K562 (cell line): ENCODE data around the gene CHPF. TPM values are rescaled to one million over a fixed set of nuclear protein-coding genes. Genes with fewer than 3 reads are reported as not detected.

Experiments used
- ATAC-seq: fragments of 200-7000 bp; cut with Tn5 transposase; 3 replicates; pipeline ENCODE4 v1.9.1; 2020; ENCODE audit warnings: moderate library complexity
- BruUV-seq: library from RNA; stranded (reverse); fragments of 400-500 nt; replicated peaks from 2 replicates; lab custom pipeline; 2021; lab: Mats Ljungman, UMichigan
- CTCF ChIA-PET: fragments of 300-600 bp; formaldehyde crosslinking; extraction: SDS; loops from one replicate; lab custom pipeline; 2021; ENCODE audit warnings: low intra/inter-chr PET ratio; lab: Yijun Ruan, JAX
- POLR2A ChIA-PET: fragments of 300-600, 350-650 bp; sonication (Branson Sonifier 250); formaldehyde crosslinking; extraction: SDS; loops from one replicate; lab custom pipeline; 2021; ENCODE audit warnings: antibody characterized with exemption, inconsistent platforms; lab: Yijun Ruan, JAX
- DNase-seq, 4 experiments: peaks; one replicate each; pipeline versions ENCODE4 v3.0.0 to v3.0.0-alpha.2; 2011 to 2018; ENCODE audit warnings: low spot score in 3 of 4, mixed read lengths in 3 of 4; ENCODE audit errors: extremely low read depth in 1 of 4
- FAIRE-seq: peaks from 2 replicates; lab custom pipeline; 2011; peaks lifted over from hg19 to GRCh38; lab: Jason Lieb, UNC
- H2AFZ ChIP-seq: 2 replicates; pipeline ENCODE4 v1.6.0; 2011; ENCODE audit warnings: low read depth, low read length, control low read depth, inconsistent platforms
- H3K27ac ChIP-seq: fragments of 200-600 bp; 3 replicates; pipeline ENCODE4 v1.8.0; 2011; ENCODE audit warnings: low read depth, mild to moderate bottlenecking, control low read depth, inconsistent platforms, low read length, moderate library complexity, mixed read lengths; ENCODE audit errors: extremely low read depth
- H3K27me3 ChIP-seq, 2 experiments: fragments of 300-600 bp in 1 of 2; 2 replicates in 1 of 2; 3 replicates in 1 of 2; pipeline versions ENCODE4 v1.6.0 to v1.8.0; 2011; ENCODE audit warnings: inconsistent platforms in 2 of 2, low read length in 2 of 2, mild to moderate bottlenecking in 1 of 2, mixed read lengths in 1 of 2, moderate library complexity in 1 of 2; ENCODE audit not compliant: control insufficient read depth in 2 of 2, insufficient read depth in 2 of 2
- H3K36me3 ChIP-seq: fragments of 300-600 bp; 3 replicates; pipeline ENCODE4 v1.8.0; 2011; ENCODE audit warnings: mild to moderate bottlenecking, low read length, inconsistent platforms; ENCODE audit not compliant: control insufficient read depth, insufficient read depth
- H3K4me1 ChIP-seq, 2 experiments: fragments of 200-600 bp in 1 of 2; replicated peaks in 1 of 2; 2 replicates in 1 of 2; 3 replicates in 1 of 2; pipeline versions ENCODE4 v1.5.1 to v1.8.0; 2011; ENCODE audit warnings: inconsistent platforms in 2 of 2, low read length in 2 of 2, mild to moderate bottlenecking in 1 of 2, mixed read lengths in 1 of 2, moderate library complexity in 1 of 2; ENCODE audit not compliant: control insufficient read depth in 2 of 2, insufficient read depth in 2 of 2
- H3K4me2 ChIP-seq: 2 replicates; pipeline ENCODE4 v1.6.1; 2011; ENCODE audit warnings: low read length, control low read depth, inconsistent platforms, mixed read lengths; ENCODE audit not compliant: insufficient read depth
- H3K4me3 ChIP-seq: fragments of 200-600 bp; sonication (generic), shearing (Covaris generic); 2 replicates; pipeline ENCODE4 v1.5.1; 2016; ENCODE audit warnings: control low read depth, inconsistent platforms
- H3K79me2 ChIP-seq: fragments of 200-600 bp; 3 replicates; pipeline ENCODE4 v1.8.0; 2011; ENCODE audit warnings: low read length, inconsistent platforms; ENCODE audit not compliant: control insufficient read depth, insufficient read depth
- H3K9ac ChIP-seq, 2 experiments: 2 replicates each; pipeline versions ENCODE4 v1.6.0 to v1.6.1; 2011; ENCODE audit warnings: low read depth in 2 of 2, low read length in 2 of 2, control low read depth in 1 of 2, inconsistent platforms in 1 of 2, mild to moderate bottlenecking in 1 of 2, mixed read lengths in 1 of 2; ENCODE audit not compliant: insufficient read depth in 1 of 2
- H3K9me1 ChIP-seq: one replicate; pipeline ENCODE4 v1.6.0; 2011; ENCODE audit warnings: inconsistent platforms, mild to moderate bottlenecking, low read length, moderate library complexity; ENCODE audit not compliant: control insufficient read depth, insufficient read depth
- H3K9me3 ChIP-seq: replicated peaks from 2 replicates; pipeline ENCODE4 v1.5.1; 2011; ENCODE audit warnings: low read depth, low read length, inconsistent platforms; ENCODE audit not compliant: control insufficient read depth, insufficient read depth
- H4K20me1 ChIP-seq: replicated peaks from 2 replicates; pipeline ENCODE4 v1.6.1; 2011; ENCODE audit warnings: low read length, inconsistent platforms, mixed read lengths; ENCODE audit not compliant: control insufficient read depth, insufficient read depth
- ATF1 ChIP-seq, 2 experiments: fragments of 450-650 bp in 1 of 2; IDR thresholded peaks; 2 replicates each; pipeline ENCODE4 v1.6.1; 2016; ENCODE audit warnings: missing compliant biosample characterization in 1 of 2, missing genetic modification characterization in 1 of 2
- BDP1 ChIP-seq: IDR thresholded peaks from 3 replicates; pipeline ENCODE4 v1.6.1; 2011; ENCODE audit not compliant: insufficient read length, insufficient read depth
- CEBPB ChIP-seq: fragments of 450-650 bp; IDR thresholded peaks from 2 replicates; pipeline ENCODE4 v1.6.1; 2016; ENCODE audit warnings: missing genetic modification characterization, missing compliant biosample characterization
- ETV6 ChIP-seq, 3 experiments: fragments of 150-350 bp in 1 of 3; sonication (generic) in 1 of 3; formaldehyde crosslinking in 1 of 3; IDR thresholded peaks; 2 replicates each; pipeline versions ENCODE4 v1.6.1 to v1.8.0; 2014 to 2022; ENCODE audit warnings: borderline replicate concordance in 2 of 3, low read depth in 2 of 3, antibody characterized with exemption in 1 of 3, low read length in 1 of 3, mild to moderate bottlenecking in 1 of 3, missing genetic modification reagents in 1 of 3
- NUFIP1 ChIP-seq: fragments of 450-650 bp; IDR thresholded peaks from 2 replicates; pipeline ENCODE4 v1.6.1; 2018; ENCODE audit not compliant: partially characterized antibody
- PHB ChIP-seq: fragments of 250-450 bp; sonication (Bioruptor Pico); IDR thresholded peaks from 2 replicates; pipeline ENCODE4 v1.5.0; 2021
- PHTF2 ChIP-seq: fragments of 250-450 bp; sonication (Bioruptor Pico); IDR thresholded peaks from 2 replicates; pipeline ENCODE4 v1.5.0; 2021; ENCODE audit warnings: mild to moderate bottlenecking
- SAP30 ChIP-seq: fragments of 200-600 bp; sonication (generic); IDR thresholded peaks from 2 replicates; pipeline ENCODE4 v1.6.1; 2012; ENCODE audit warnings: borderline replicate concordance, low read depth, mild to moderate bottlenecking, moderate library complexity, low read length, control low read depth, inconsistent platforms; ENCODE audit not compliant: insufficient read depth, poor library complexity, severe bottlenecking
- SPI1 ChIP-seq: IDR thresholded peaks from 2 replicates; pipeline ENCODE4 v1.6.1; 2011; ENCODE audit warnings: low read depth, low read length, control low read depth, borderline replicate concordance
- TBP ChIP-seq: optimal IDR thresholded peaks from 2 replicates; pipeline ENCODE3; 2011; ENCODE audit warnings: low read depth, low read length, improper control_type of control experiment
- ZBTB34 ChIP-seq: fragments of 250-450 bp; sonication (Bioruptor Pico); IDR thresholded peaks from 2 replicates; pipeline ENCODE4 v1.8.0; 2021; ENCODE audit warnings: mild to moderate bottlenecking, moderate library complexity
- ZNF124 ChIP-seq: sonication (generic); formaldehyde crosslinking; IDR thresholded peaks from 2 replicates; pipeline ENCODE4 v1.8.1; 2022; ENCODE audit warnings: missing genetic modification reagents
- ZNF316 ChIP-seq: fragments of 450-650 bp; IDR thresholded peaks from 2 replicates; pipeline ENCODE4 v1.6.1; 2016
- ZNF695 ChIP-seq: fragments of 450-650 bp; formaldehyde crosslinking; IDR thresholded peaks from 2 replicates; pipeline ENCODE4 v1.4.0; 2020; ENCODE audit warnings: mild to moderate bottlenecking, moderate library complexity
- WGBS: fragments of 100-300 bp; shearing (Covaris generic); methylation state at CpG from one replicate; pipeline ENCODE4 v1.1.6; 2016; ENCODE audit warnings: low coverage, mixed read lengths; ENCODE audit not compliant: insufficient coverage; ENCODE audit errors: missing lambda C conversion rate; 5-methylcytosine and 5-hydroxymethylcytosine counted together
- in situ Hi-C: fragments of 300-500 bp; cut with MboI; formaldehyde crosslinking; loops from 4 replicates; pipeline ENCODE4 v1.15.0; 2018; ENCODE audit warnings: inconsistent platforms, mixed read lengths
- intact Hi-C: fragments of 100-400 bp; cut with micrococcal nuclease; formaldehyde crosslinking; loops from 2 replicates; pipeline ENCODE4 v1.14.2; 2022
- polyA plus RNA-seq, 8 experiments: library from polyadenylated mRNA; depleted of rRNA in 4 of 8; stranded (reverse) in 5 of 8; unstranded in 3 of 8; fragments of >200 nt; fragmentation: Nextera tagmentation in 2 of 8; fragmentation: Illumina TruSeq in 1 of 8; extraction: Ambion mirVana in 2 of 8; extraction: Trizol in 1 of 8; gene quantifications; 2 replicates each; pipeline versions ENCODE4 v1.2.1 to v1.2.3, GENCODE V29; 2011 to 2014; ENCODE audit warnings: inconsistent platforms in 1 of 8, missing spikeins in 1 of 8
- total RNA-seq, 7 experiments: library from RNA; depleted of rRNA in 6 of 7; stranded (reverse); fragments of >200 nt in 6 of 7; fragmentation: Illumina TruSeq in 2 of 7; extraction: Trizol in 2 of 7; gene quantifications; 2 replicates each; pipeline versions ENCODE4 v1.2.1 to v1.2.3, GENCODE V29; 2011 to 2021; ENCODE audit warnings: low replicate concordance in 1 of 7

CHPF gene
- total and polyA plus RNA-seq, 9 of the 15 experiments (the other 6 are each of a cell fraction or from before 2014, with no cell fraction given), result 0.15 to 57.2 (median 7.9) TPM

- no peaks in the 10 kb centered on the region for H4K20me1 ChIP-seq
- peaks cover 7% of the 10 kb centered on the region for H3K79me2 ChIP-seq
- peaks cover 0 to 40% of the 10 kb centered on the region in 2 experiments; a peak in 3 of 5 replicates for H3K4me1 ChIP-seq
- intact Hi-C loops, result no loop called here
- H3K4me3 ChIP-seq, result no peak overlapping the region
- in situ Hi-C loops, result no loop called here
- H3K27ac ChIP-seq, result no peak overlapping the region
- no peak for ATAC-seq
- ChIA-PET POLR2A (interaction anchor here (1.1 to 2.4 kb wide), 2 partner anchors 11 to 31 kb away, joined by 3 to 7 read pairs; no protein-coding TSS in a partner anchor), CTCF (no interaction called here)
- peaks cover 8% of the 10 kb centered on the region; the same call in 1 of the 3 replicates for H3K36me3 ChIP-seq
- H3K9me1 ChIP-seq, result no peaks in the 10 kb centered on the region
- DNase-seq, result no peak
- TF ChIP-seq ETV6 (IDR thresholded peaks at IDR 0.05; ENCODE audit: borderline replicate concordance in 1 of 2, low read depth in 2 of 2, low read length in 1 of 2) (no peak), ETV6 (CRISPR knock-in tag; IDR thresholded peaks at IDR 0.05; ENCODE audit: borderline replicate concordance) (no peak), NUFIP1 (no peak), ZBTB34 (CRISPR knock-in tag) (no peak), CEBPB (tag) (no peak), ZNF124 (no peak), BDP1 (no peak), TBP (no peak), ATF1 (CRISPR knock-in tag; IDR thresholded peaks at IDR 0.05) (no peak), ATF1 (tag; IDR thresholded peaks at IDR 0.05) (no peak), PHTF2 (CRISPR knock-in tag) (no peak), ZNF695 (CRISPR knock-in tag) (no peak), SAP30 (no peak), SPI1 (no peak), PHB (CRISPR knock-in tag) (no peak), ZNF316 (no peak)
- H3K9ac ChIP-seq, result no peak overlapping the region; a peak in 1 of 4 replicates
- 73% methylated on average over 7 of the region's 11 CpGs for WGBS
- H3K27me3 ChIP-seq, result no peaks in the 10 kb centered on the region
- FAIRE-seq, result no peak
- BruUV-seq, result no TSS peak
- H3K4me2 ChIP-seq, result no peak overlapping the region
- no peaks in the 10 kb centered on the region for H3K9me3 ChIP-seq
- no peak overlapping the region for H2AFZ ChIP-seq
Observed at GRCh38 chr2:219566640-219567039, 23.0 kb upstream of the CHPF start.
